ENCODE results near the gene NFKBIE. TPM values are rescaled to one million over a fixed set of nuclear protein-coding genes. Genes with fewer than 3 reads are reported as not detected.

NFKBIE gene
- total and polyA plus RNA-seq, 9 of the 15 experiments (the other 6 are each of a cell fraction or from before 2014, with no cell fraction given): 2.1 to 16.4 (median 11.7) TPM

GRCh38 chr6:44302856-44303255 lies 37.5 kb upstream of the NFKBIE start (continued):
- no peak for TF ChIP-seq MEIS2 (IDR thresholded peaks at IDR 0.05; ENCODE audit: partially characterized antibody)
- TF ChIP-seq EP400 (IDR thresholded peaks at IDR 0.05): no peak
- TF ChIP-seq SFPQ (IDR thresholded peaks at IDR 0.05; ENCODE audit: low read depth, low read length): no peak
- TF ChIP-seq ZNF24 (IDR thresholded peaks at IDR 0.05): no peak

- DNase-seq (ENCODE audit: extremely low read depth in 1 of 4, low spot score in 3 of 4): peak in 1 of 4 experiments; percentile 45
- Histone ChIP-seq H4K20me1 (replicated peaks; ENCODE audit: control insufficient read depth, insufficient read depth, low read length) (0 out of 2 replicates have a peak, but pooled peaks cover 4% of the 10 kb centered on the region), H3K9me1 (ENCODE audit: control insufficient read depth, insufficient read depth, low read length) (no peaks in the 10 kb centered on the region), H3K4me1 (replicated peaks in 1 of 2; ENCODE audit: control insufficient read depth in 2 of 2, insufficient read depth in 2 of 2, low read length in 2 of 2) (peaks cover 2 to 24% of the 10 kb centered on the region in 2 experiments; a peak in 4 of 5 replicates), H3K9me3 (replicated peaks; ENCODE audit: control insufficient read depth, insufficient read depth, low read depth, low read length) (no peaks in the 10 kb centered on the region), H3K4me3 (no peak overlapping the region), H3K36me3 (ENCODE audit: control insufficient read depth, insufficient read depth, low read length) (peaks cover 69% of the 10 kb centered on the region), H3K27me3 (ENCODE audit: control insufficient read depth in 2 of 2, insufficient read depth in 2 of 2, low read length in 2 of 2) (peaks cover 7 to 12% of the 10 kb centered on the region in 2 experiments; a peak in 4 of 5 replicates), H2AFZ (ENCODE audit: low read depth, low read length) (no peak overlapping the region), H3K9ac (ENCODE audit: insufficient read depth in 1 of 2, low read depth in 2 of 2, low read length in 2 of 2) (0 out of 4 replicates have a peak overlapping the region, but pooled peaks of 1 of the 2 experiments have one; percentile 39), H3K4me2 (ENCODE audit: insufficient read depth, low read length) (no peak overlapping the region), H3K27ac (ENCODE audit: extremely low read depth, low read depth, low read length) (no peak overlapping the region), H3K79me2 (ENCODE audit: control insufficient read depth, insufficient read depth, low read length) (no peaks in the 10 kb centered on the region)
- TF ChIP-seq FOXA1 (IDR thresholded peaks at IDR 0.05; ENCODE audit: borderline replicate concordance): no peak
- no peak for TF ChIP-seq SMARCB1 (IDR thresholded peaks at IDR 0.05; ENCODE audit: insufficient read length, low read depth)
- TF ChIP-seq NCOA6 (IDR thresholded peaks at IDR 0.05): no peak
- ATAC-seq: no peak
- BruUV-seq (replicated peaks): no TSS peak
- in situ Hi-C loops (cut with MboI) (no loop called here), intact Hi-C loops (cut with micrococcal nuclease) (no loop called here)
- ChIA-PET POLR2A (interaction anchor here (0.5 to 2.3 kb wide), 13 partner anchors 7 to 162 kb away, joined by 3 to 7 read pairs (median 3); partner anchors contain the start of genes AARS2, CDC5L and SLC35B2), CTCF (ENCODE audit: low intra/inter-chr PET ratio) (no interaction called here)
- WGBS (ENCODE audit: insufficient coverage, low coverage, missing lambda C conversion rate): 86% methylated on average over 13 of the region's 14 CpGs
- no peak for FAIRE-seq
Observed at GRCh38 chr6:44301782-44302564, 36.6 kb upstream of the NFKBIE start.
